Stimulated activated naive CD4-positive, alpha-beta T cell (primary cell): Measurements from ENCODE around the gene NFKBIB.

Experiments used
- DNase-seq, 6 experiments: peaks; one replicate each; lab custom pipeline; 2025; lab: John Stamatoyannopoulos, UW

NFKBIB gene

GRCh38 chr19:38958301-38958700 is 58.5 kb downstream of the NFKBIB start:
- DNase-seq: no peak
